B cell (primary cell): ENCODE data around the gene SEMA3A. TPM values are rescaled to one million over a fixed set of nuclear protein-coding genes. Genes with fewer than 3 reads are reported as not detected.
"Not testable (repeated sequence)": the region's sequence is repeated elsewhere in the genome, so short reads cannot be mapped to it uniquely, and the experiment has no call there.

ENCODE experiments used
- ATAC-seq: fragments of 200-7000 bp; cut with Tn5 transposase; one replicate; pipeline ENCODE4 v1.10.0; 2021; ENCODE audit warnings: low read depth, mild to moderate bottlenecking, moderate number of reproducible peaks, moderate library complexity
- CTCF ChIA-PET: fragments of 350-600 bp; sonication (Branson Sonifier 250); formaldehyde crosslinking; loops from one replicate; lab custom pipeline; 2021; ENCODE audit warnings: antibody characterized with exemption, inconsistent platforms; lab: Charles Lee
- POLR2A ChIA-PET: fragments of 350-600 bp; sonication (Branson Sonifier 250); formaldehyde crosslinking; loops from one replicate; lab custom pipeline; 2021; ENCODE audit warnings: antibody characterized with exemption; lab: Charles Lee
- DNase-seq: peaks from one replicate; pipeline ENCODE4 v3.0.0; 2013
- H2AFZ ChIP-seq: 2 replicates; pipeline ENCODE4 v1.6.1; 2012; ENCODE audit warnings: mild to moderate bottlenecking, low read depth, low read length; ENCODE audit not compliant: insufficient read depth, poor library complexity, severe bottlenecking
- H3K27ac ChIP-seq, 2 donors: 1 replicate in 1 of 2; 2 replicates in 1 of 2; pipeline ENCODE4 v1.5.1; 2012 to 2013; ENCODE audit warnings: low read length in 2 of 2, mild to moderate bottlenecking in 2 of 2, moderate library complexity in 1 of 2
- H3K27me3 ChIP-seq, 4 experiments: fragments of 200-600 bp in 1 of 4; sonication (generic) in 1 of 4; replicated peaks in 1 of 4; 1 replicate in 2 of 4; 2 replicates in 2 of 4; pipeline versions ENCODE4 v1.6.1 to v1.7.0; 2013 to 2016; ENCODE audit warnings: low read length in 3 of 4, mild to moderate bottlenecking in 2 of 4, mixed read lengths in 1 of 4, moderate library complexity in 1 of 4; ENCODE audit not compliant: insufficient read depth in 4 of 4, control insufficient read depth in 3 of 4; ENCODE audit errors: control extremely low read depth in 1 of 4
- H3K36me3 ChIP-seq, 2 experiments: replicated peaks in 1 of 2; 1 replicate in 1 of 2; 2 replicates in 1 of 2; pipeline versions ENCODE4 v1.6.1 to v1.7.1; 2013; ENCODE audit warnings: low read length in 1 of 2; ENCODE audit not compliant: insufficient read depth in 2 of 2, control insufficient read depth in 1 of 2; ENCODE audit errors: control extremely low read depth in 1 of 2, extremely low read depth in 1 of 2
- H3K4me1 ChIP-seq, 2 donors: fragments of 200-600 bp in 1 of 2; sonication (generic) in 1 of 2; 1 replicate in 1 of 2; 2 replicates in 1 of 2; pipeline versions ENCODE4 v1.5.1 to v1.6.1; 2013 to 2017; ENCODE audit warnings: low read length in 2 of 2; ENCODE audit not compliant: control insufficient read depth in 2 of 2, insufficient read depth in 2 of 2
- H3K4me2 ChIP-seq: replicated peaks from 2 replicates; pipeline ENCODE3; 2012; ENCODE audit warnings: mild to moderate bottlenecking, low read depth, low read length; ENCODE audit not compliant: poor library complexity, severe bottlenecking
- H3K4me3 ChIP-seq, 5 experiments: fragments of 200-600 bp in 1 of 5; sonication (generic) in 1 of 5; 1 replicate in 3 of 5; 2 replicates in 2 of 5; pipeline versions ENCODE4 v1.5.1 to v1.7.0; 2011 to 2016; ENCODE audit warnings: low read length in 4 of 5, mild to moderate bottlenecking in 4 of 5, low read depth in 2 of 5, control low read depth in 1 of 5, moderate library complexity in 1 of 5; ENCODE audit not compliant: insufficient read depth in 1 of 5; ENCODE audit errors: control extremely low read depth in 1 of 5, extremely low read depth in 1 of 5
- H3K79me2 ChIP-seq: fragments of 200-600 bp; sonication (generic); one replicate; pipeline ENCODE4 v1.6.0; 2016; ENCODE audit warnings: low read length; ENCODE audit not compliant: control insufficient read depth, insufficient read depth
- H3K9ac ChIP-seq: fragments of 200-600 bp; sonication (generic); 2 replicates; pipeline ENCODE4 v1.6.1; 2017; ENCODE audit warnings: mild to moderate bottlenecking, low read length, moderate library complexity
- H3K9me3 ChIP-seq, 3 donors: one replicate each; pipeline versions ENCODE4 v1.6.1 to v1.7.1; 2013; ENCODE audit warnings: low read length in 2 of 3; ENCODE audit not compliant: control insufficient read depth in 2 of 3, insufficient read depth in 1 of 3; ENCODE audit errors: control extremely low read depth in 1 of 3
- H4K20me1 ChIP-seq: 2 replicates; pipeline ENCODE4 v1.6.0; 2012; ENCODE audit warnings: mild to moderate bottlenecking, low read length; ENCODE audit not compliant: insufficient read depth, control insufficient read depth, poor library complexity, severe bottlenecking
- H3K27ac Mint-ChIP-seq: one replicate; pipeline ENCODE4 v1.8.0; 2021; ENCODE audit warnings: mixed read lengths
- H3K27me3 Mint-ChIP-seq: one replicate; pipeline ENCODE4 v1.8.0; 2021; ENCODE audit warnings: mixed read lengths
- H3K4me1 Mint-ChIP-seq: one replicate; pipeline ENCODE4 v1.8.0; 2021; ENCODE audit warnings: mixed read lengths
- H3K4me3 Mint-ChIP-seq: one replicate; pipeline ENCODE4 v1.8.0; 2021; ENCODE audit warnings: mixed read lengths
- H3K9me3 Mint-ChIP-seq: one replicate; pipeline ENCODE4 v1.8.0; 2022; ENCODE audit warnings: mixed read lengths; ENCODE audit not compliant: insufficient read depth
- EZH2 ChIP-seq: IDR thresholded peaks from 2 replicates; pipeline ENCODE4 v1.6.1; 2012; ENCODE audit warnings: borderline replicate concordance, low read depth, mild to moderate bottlenecking, moderate library complexity, low read length; ENCODE audit not compliant: insufficient read depth, poor library complexity, severe bottlenecking
- WGBS: methylation state at CpG from one replicate; pipeline ENCODE4 v1.1.5; 2013; ENCODE audit warnings: missing lambda C conversion rate; ENCODE audit not compliant: insufficient coverage; 5-methylcytosine and 5-hydroxymethylcytosine counted together
- intact Hi-C: fragments of 100-400 bp; cut with micrococcal nuclease; formaldehyde crosslinking; loops from one replicate; pipeline ENCODE4 v1.10.0; 2022
- polyA plus RNA-seq: library from polyadenylated mRNA; depleted of rRNA; stranded (reverse); fragments of >200 nt; gene quantifications from 2 replicates; pipeline ENCODE4 v1.2.3, GENCODE V29; 2012
- total RNA-seq, 2 donors: library from RNA; stranded (reverse); fragments of 120-200 nt in 1 of 2; gene quantifications; 1 replicate in 1 of 2; 2 replicates in 1 of 2; pipeline versions ENCODE4 v1.2.3 to v1.2.4, GENCODE V29; 2013 to 2022
- TF ChIP-seq, protein P1 (sequence below): fragments of 200-600 bp; IDR thresholded peaks from one replicate; pipeline ENCODE4 v1.8.0; 2022; ENCODE audit warnings: antibody characterized with exemption, mild to moderate bottlenecking

SEMA3A gene
- total and polyA plus RNA-seq, 2 donors (not counting 1 experiment from before 2014, with no cell fraction given), result not detected

DNA sequence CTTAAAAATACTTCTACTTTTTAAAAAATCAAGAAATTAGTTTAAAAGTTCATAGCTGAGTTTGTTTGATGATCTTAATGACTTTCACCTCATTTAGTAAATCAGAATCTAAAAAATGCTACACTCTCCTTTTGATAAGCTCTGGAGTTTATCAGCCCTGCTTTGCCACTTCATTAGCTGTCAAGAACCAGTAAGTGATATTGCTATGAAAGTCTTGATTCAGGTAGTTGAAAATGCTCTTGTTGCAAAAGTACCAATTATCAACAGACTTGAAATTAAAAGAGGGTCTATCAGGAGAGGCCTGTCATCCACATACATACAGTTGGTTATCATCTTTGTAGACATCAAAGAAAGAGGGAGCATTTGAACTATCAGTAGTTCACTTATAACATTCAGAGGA lies 41.6 kb downstream of the SEMA3A start:
- Histone ChIP-seq H3K9ac (no peak overlapping the region), H3K79me2 (no peaks in the 10 kb centered on the region), H3K4me1 (no peaks in the 10 kb centered on the region), H3K36me3 (no peaks in the 10 kb centered on the region), H3K27ac (no peak overlapping the region), H2AFZ (no peak overlapping the region), H3K4me2 (no peak overlapping the region), H3K9me3 (no peaks in the 10 kb centered on the region), H4K20me1 (no peaks in the 10 kb centered on the region), H3K27me3 (no peaks in the 10 kb centered on the region), H3K4me3 (no peak overlapping the region)
- DNase-seq, result no peak
- Mint-ChIP-seq H3K27me3 (no peaks in the 10 kb centered on the region), H3K9me3 (no peaks in the 10 kb centered on the region), H3K27ac (no peak overlapping the region), H3K4me1 (no peaks in the 10 kb centered on the region), H3K4me3 (no peak overlapping the region)
- TF ChIP-seq, protein P1, sequence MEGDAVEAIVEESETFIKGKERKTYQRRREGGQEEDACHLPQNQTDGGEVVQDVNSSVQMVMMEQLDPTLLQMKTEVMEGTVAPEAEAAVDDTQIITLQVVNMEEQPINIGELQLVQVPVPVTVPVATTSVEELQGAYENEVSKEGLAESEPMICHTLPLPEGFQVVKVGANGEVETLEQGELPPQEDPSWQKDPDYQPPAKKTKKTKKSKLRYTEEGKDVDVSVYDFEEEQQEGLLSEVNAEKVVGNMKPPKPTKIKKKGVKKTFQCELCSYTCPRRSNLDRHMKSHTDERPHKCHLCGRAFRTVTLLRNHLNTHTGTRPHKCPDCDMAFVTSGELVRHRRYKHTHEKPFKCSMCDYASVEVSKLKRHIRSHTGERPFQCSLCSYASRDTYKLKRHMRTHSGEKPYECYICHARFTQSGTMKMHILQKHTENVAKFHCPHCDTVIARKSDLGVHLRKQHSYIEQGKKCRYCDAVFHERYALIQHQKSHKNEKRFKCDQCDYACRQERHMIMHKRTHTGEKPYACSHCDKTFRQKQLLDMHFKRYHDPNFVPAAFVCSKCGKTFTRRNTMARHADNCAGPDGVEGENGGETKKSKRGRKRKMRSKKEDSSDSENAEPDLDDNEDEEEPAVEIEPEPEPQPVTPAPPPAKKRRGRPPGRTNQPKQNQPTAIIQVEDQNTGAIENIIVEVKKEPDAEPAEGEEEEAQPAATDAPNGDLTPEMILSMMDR, result no peak
- no peak for TF ChIP-seq EZH2
- ChIA-PET POLR2A (no interaction called here), CTCF (no interaction called here)
- intact Hi-C loops, result no loop called here
- ATAC-seq, result no peak

DNA sequence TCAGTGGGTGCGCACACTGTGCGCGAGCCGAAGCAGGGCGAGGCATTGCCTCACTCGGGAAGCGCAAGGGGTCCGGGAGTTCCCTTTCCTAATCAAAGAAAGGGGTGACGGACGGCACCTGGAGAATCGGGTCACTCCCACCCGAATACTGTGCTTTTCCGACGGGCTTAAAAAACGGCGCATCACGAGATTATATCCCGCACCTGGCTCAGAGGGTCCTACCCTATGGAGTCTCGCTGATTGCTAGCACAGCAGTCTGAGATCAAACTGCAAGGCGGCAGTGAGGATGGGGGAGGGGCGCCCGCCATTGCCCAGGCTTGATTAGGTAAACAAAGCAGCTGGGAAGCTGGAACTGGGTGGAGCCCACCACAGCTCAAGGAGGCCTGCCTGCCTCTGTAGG lies 44.2 kb downstream of the SEMA3A start:
- H3K27me3 Mint-ChIP-seq, CTCF ChIA-PET, H3K27me3 ChIP-seq, H3K4me3 Mint-ChIP-seq, H3K4me1 Mint-ChIP-seq, intact Hi-C loops, H3K9me3 ChIP-seq, H3K4me1 ChIP-seq, DNase-seq, H3K79me2 ChIP-seq, ATAC-seq, H3K27ac ChIP-seq, H2AFZ ChIP-seq, POLR2A ChIA-PET, H3K9me3 Mint-ChIP-seq, H3K27ac Mint-ChIP-seq, H3K36me3 ChIP-seq, H3K4me3 ChIP-seq, H4K20me1 ChIP-seq, H3K9ac ChIP-seq, H3K4me2 ChIP-seq: not testable (repeated sequence)
- 100% methylated on average over 10 of the region's 22 CpGs for whole genome bisulfite sequencing
